ENCODE measurements around the gene ATP2A3.

- TF ChIP-seq, protein P1, sequence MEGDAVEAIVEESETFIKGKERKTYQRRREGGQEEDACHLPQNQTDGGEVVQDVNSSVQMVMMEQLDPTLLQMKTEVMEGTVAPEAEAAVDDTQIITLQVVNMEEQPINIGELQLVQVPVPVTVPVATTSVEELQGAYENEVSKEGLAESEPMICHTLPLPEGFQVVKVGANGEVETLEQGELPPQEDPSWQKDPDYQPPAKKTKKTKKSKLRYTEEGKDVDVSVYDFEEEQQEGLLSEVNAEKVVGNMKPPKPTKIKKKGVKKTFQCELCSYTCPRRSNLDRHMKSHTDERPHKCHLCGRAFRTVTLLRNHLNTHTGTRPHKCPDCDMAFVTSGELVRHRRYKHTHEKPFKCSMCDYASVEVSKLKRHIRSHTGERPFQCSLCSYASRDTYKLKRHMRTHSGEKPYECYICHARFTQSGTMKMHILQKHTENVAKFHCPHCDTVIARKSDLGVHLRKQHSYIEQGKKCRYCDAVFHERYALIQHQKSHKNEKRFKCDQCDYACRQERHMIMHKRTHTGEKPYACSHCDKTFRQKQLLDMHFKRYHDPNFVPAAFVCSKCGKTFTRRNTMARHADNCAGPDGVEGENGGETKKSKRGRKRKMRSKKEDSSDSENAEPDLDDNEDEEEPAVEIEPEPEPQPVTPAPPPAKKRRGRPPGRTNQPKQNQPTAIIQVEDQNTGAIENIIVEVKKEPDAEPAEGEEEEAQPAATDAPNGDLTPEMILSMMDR (IDR thresholded peaks at IDR 0.05; ENCODE audit: poor library complexity): no peak
- no peak for TF ChIP-seq EZH2phosphoT487 (IDR thresholded peaks at IDR 0.05; ENCODE audit: low read depth, severe bottlenecking, unreplicated experiment)
Measured at GRCh38 chr17:3943240-3943891, 20.9 kb downstream of the ATP2A3 start.

Measured in hepatocyte (in vitro differentiated cells).